Activated CD8-positive, alpha-beta memory T cell treated with anti-CD3 and anti-CD28 coated beads for 48 hours (primary cell): ENCODE results near the gene XPO1.
"Not testable (repeated sequence)": the region's sequence is repeated elsewhere in the genome, so short reads cannot be mapped to it uniquely, and the experiment has no call there.

Source experiments
- DNase-seq, 3 experiments: peaks; one replicate each; pipeline ENCODE4 v3.0.0-alpha.2; 2020; ENCODE audit warnings: low read depth in 2 of 3, low spot score in 2 of 3

The XPO1 gene

DNA sequence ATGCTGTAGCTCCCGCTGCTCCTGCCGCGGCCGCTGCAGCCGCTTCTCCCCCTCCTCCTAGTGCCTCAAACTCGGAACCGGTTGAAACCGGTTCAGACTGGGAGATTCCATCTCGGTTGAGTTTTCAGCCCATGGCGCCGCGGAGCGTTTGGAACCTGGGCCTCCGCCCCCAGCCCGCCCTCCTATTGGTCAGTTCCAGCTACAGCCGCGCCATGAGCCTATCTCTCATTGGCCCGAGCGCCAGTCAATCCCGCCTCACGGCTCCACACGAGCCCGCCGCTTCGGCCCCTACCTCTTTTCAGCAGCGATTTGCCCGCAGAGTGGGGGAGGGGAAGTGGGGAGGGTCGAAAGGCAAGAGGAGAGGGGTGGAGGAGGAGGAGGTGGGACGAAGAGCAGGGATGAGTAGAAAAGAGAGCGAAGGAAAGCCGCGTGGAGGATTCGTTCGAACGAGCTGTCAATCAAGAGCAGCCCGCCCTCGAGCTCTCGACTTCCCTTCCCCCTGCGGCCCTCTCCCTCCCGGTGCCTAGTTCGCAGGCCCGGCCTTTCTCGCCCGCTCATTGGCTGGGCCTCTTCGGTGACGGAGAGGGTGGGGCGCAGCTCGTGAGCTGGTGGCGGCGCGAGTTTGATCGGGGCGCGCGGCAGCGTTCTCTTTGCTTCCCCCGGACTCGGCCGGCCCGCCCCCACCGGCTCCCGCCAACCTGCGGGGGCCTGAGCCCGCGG is at the start of gene XPO1:
TSS of gene XPO1 (minus strand) at position 157 of the 720 bp plus-strand sequence. CDS start 4,459 bp downstream, outside the sequence.
- DNase-seq = peak; percentile 97 to 99 (median 97)

- DNase-seq = not testable (repeated sequence)
These were observed 48.8 kb upstream of the XPO1 start for GRCh38 chr2:61586928-61587327.

- no peak for DNase-seq
These were observed 47.2 kb upstream of the XPO1 start for GRCh38 chr2:61585383-61585782.

GRCh38 chr2:61584368-61584767 is 46.2 kb upstream of the XPO1 start:
- DNase-seq = not testable (repeated sequence)

- no peak for DNase-seq
These were observed 44.0 kb upstream of the XPO1 start for GRCh38 chr2:61582165-61582564.

DNA sequence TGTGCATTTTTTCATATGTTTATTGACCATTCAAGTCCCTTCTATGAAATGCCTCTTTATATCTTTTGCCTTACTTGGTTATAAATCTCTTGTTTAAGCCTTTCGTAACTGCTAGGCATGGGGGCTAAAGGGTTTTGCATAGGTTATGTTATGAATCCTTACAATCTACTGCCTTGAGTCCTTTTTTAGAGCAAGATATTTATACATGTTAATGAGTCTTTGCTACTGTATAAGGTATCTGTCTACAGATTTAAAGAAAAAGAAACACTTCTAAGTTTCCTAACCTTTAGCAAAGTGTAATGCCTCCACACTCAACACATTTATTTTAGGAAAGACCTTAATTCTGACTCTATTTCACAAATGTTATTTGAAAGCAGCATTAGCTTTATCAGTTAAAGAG is 43.6 kb upstream of the XPO1 start:
- no peak for DNase-seq

GRCh38 chr2:61575447-61575859 is 37.3 kb upstream of the XPO1 start:
- DNase-seq = no peak

DNA sequence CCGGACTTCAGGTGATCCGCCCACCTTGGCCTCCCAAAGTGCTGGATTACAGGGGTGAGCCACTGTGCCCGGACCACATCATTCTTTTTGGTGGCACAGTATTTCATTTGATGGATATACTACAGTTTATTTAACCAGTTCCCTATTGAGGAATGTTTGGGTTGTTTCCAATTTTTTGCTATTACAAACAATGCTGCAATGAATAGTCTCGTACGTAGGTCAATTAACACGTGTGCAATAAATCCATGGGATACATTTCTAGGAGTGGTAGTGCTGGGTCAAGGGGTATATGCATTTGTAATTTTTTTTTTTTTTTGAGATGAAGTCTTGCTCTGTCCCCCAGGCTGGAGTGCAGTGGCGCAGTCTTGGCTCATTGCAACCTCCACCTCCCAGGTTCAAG is 28.4 kb upstream of the XPO1 start:
- DNase-seq = no peak

DNA sequence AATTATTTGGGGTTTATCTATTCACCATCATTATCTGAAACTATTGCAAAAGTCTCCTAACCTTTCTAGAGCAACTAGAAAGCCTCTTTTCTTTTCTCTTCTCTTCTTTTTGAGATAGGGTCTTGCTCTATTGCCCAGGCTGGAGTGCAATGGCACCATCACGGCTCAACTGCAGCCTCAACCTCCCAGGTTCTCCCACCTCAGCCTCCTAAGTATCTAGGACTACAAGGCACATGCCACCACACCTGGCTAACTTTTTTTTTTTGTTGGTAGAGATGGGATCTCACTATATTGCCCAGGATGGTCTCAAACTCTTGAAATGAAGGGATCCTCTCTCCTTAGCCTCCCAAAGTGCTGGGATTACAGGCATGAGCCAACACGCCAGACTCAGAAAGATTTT is 24.5 kb upstream of the XPO1 start:
- DNase-seq = no peak

DNA sequence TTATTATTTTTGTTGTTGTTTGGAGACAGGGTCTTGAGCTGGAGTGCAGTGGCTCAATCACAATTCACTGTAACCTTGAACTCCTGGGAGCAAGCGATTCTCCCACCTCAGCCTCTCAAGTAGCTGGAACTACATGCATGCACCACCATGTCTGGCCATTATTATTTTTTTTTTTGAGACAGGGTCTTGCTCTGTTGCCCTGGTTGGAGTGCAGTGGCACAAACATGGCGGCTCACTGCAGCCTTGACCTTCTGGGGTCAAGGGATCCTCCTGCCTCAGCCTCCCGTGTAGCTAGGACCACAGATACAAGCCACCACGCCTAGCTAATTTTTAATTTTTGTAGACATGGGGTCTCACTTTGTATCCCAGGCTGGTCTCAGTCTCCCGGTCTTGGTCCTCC is 20.0 kb upstream of the XPO1 start:
- no peak for DNase-seq

- DNase-seq = no peak
These were observed 19.2 kb upstream of the XPO1 start for GRCh38 chr2:61557381-61557780.

- no peak for DNase-seq
These were observed 16.4 kb upstream of the XPO1 start for GRCh38 chr2:61554604-61555003.

DNA sequence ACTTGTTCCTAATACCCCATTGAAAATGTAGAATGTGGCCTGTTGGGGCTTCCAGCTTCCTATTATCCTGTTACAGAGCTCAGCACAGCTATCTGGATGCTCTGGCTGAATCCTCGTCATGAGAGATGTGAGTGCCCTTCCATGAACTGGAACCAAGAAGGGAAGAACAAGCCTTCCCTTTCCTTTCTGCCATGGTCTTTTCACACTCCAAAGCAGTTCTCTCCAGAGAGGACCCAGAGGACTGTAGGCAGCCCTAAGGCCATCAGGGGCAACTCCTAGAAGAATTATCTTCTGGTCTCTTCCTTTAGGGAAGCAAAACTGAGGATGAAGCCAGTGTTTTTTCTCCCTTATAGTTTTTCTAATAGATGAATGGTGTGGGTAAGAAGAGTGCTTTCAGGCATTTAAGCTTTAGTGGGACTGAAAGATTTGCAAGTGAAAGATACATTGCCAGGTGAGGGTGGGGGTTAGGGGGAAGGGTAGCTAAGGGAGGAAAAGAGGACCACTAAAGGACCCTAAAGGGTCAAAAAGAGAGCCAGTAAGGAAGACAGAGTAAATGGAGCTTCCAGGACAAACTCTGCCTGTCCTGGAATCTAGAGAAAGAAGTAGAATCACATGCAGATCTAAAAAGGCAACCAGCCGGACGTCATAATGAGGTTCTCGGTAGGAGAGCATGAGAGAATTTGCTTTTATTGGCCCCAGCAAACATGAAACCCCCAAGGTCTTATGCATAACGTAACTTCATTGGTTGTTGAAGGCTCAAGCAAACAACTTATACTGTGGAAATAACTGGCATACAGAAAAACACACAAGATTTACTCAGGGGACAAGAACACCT is 12.4 kb upstream of the XPO1 start:
- no peak for DNase-seq

DNA sequence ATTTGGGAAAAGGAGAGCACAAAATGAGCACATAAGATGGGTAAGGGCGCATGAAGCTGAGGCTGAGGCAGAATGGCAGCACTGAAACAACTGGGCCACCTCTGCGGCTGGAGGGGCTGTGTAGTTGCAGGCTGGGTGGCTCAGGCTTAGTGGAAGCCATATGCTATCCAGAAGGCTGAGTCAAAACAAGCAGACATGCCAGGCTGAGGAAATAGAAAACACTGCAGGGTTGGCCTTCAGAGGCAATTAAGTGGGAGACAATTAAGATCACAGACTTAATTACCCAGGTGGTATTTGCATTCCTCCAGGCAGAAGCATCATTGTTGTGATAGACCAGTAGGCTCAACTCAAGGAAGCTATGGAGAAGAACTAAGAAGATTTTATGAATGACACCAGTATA is 11.4 kb upstream of the XPO1 start:
- DNase-seq = no peak

- DNase-seq = no peak
These were observed 4.9 kb upstream of the XPO1 start for GRCh38 chr2:61543062-61543461.

DNA sequence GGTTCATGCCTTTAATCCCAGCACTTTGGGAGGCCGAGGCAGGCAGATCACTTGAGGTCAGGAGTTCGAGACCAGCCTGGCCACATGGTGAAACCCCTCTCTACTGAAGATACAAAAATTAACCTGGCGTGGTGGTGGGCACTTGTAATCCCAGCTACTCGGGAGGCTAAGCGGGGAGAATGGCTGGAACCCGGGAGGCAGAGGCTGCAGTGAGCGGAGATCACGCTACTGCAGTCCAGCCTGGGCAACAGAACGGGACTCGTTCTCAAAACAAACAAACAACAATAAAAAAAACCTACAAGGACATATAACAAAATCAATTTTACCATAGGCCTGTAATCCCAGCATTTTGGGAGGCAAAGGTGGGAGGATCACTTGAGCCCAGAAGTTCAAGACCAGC is 2.0 kb upstream of the XPO1 start:
- DNase-seq = not testable (repeated sequence)

- peak; percentile 7 to 25 (median 14) for DNase-seq
These were observed 864 bp upstream of the XPO1 start for GRCh38 chr2:61538920-61539520.

GRCh38 chr2:61537950-61538199 is 281 bp downstream of the XPO1 start:
- DNase-seq = no peak

GRCh38 chr2:61537277-61537949 is 743 bp downstream of the XPO1 start:
- DNase-seq = peak in 2 of 3 experiments; percentile 10 to 13

- DNase-seq = peak; percentile 50 to 71 (median 68)
These were observed 1.4 kb downstream of the XPO1 start for GRCh38 chr2:61536572-61537276.

- DNase-seq = no peak
These were observed 2.0 kb downstream of the XPO1 start for GRCh38 chr2:61536180-61536571.
